MM.1S (cell line): ENCODE results near the gene COL6A2.

ENCODE experiments used
- DNase-seq: peaks from one replicate; pipeline ENCODE4 v3.0.0-alpha.2; 2015
- H2AFZ ChIP-seq: fragments of 300-600 bp; sonication (generic); 2 replicates; pipeline ENCODE4 v1.6.0; 2016; ENCODE audit warnings: antibody characterized with exemption, low read length
- H3F3A ChIP-seq: fragments of 300-600 bp; sonication (generic); 2 replicates; pipeline ENCODE4 v1.6.1; 2016; ENCODE audit warnings: mild to moderate bottlenecking, antibody characterized with exemption, low read length, moderate library complexity, mixed read lengths; ENCODE audit not compliant: insufficient read depth
- H3K27ac ChIP-seq: fragments of 300-600 bp; sonication (generic); 2 replicates; pipeline ENCODE4 v1.5.1; 2016; ENCODE audit warnings: mild to moderate bottlenecking, low read length
- H3K27me3 ChIP-seq: fragments of 300-600 bp; sonication (generic); replicated peaks from 2 replicates; pipeline ENCODE4 v1.6.0; 2016; ENCODE audit warnings: low read length; ENCODE audit not compliant: insufficient read depth
- H3K36me3 ChIP-seq: fragments of 300-600 bp; sonication (generic); replicated peaks from 2 replicates; pipeline ENCODE4 v1.6.1; 2016; ENCODE audit warnings: mild to moderate bottlenecking, low read length, mixed read lengths; ENCODE audit not compliant: insufficient read depth
- H3K4me1 ChIP-seq: fragments of 300-600 bp; sonication (generic); 2 replicates; pipeline ENCODE4 v1.6.1; 2016; ENCODE audit warnings: low read length, mixed read lengths
- H3K4me2 ChIP-seq: fragments of 300-600 bp; sonication (generic); 2 replicates; pipeline ENCODE4 v1.6.0; 2016; ENCODE audit warnings: low read depth, low read length
- H3K4me3 ChIP-seq: fragments of 300-600 bp; sonication (generic); 2 replicates; pipeline ENCODE4 v1.5.1; 2016; ENCODE audit warnings: low read length, mixed read lengths
- H3K79me2 ChIP-seq: fragments of 300-600 bp; sonication (generic); 2 replicates; pipeline ENCODE4 v1.6.1; 2016; ENCODE audit warnings: mixed run types, low read length, mixed read lengths
- H3K9ac ChIP-seq: fragments of 300-600 bp; sonication (generic); 2 replicates; pipeline ENCODE4 v1.6.1; 2016; ENCODE audit warnings: low read length, mixed read lengths
- H3K9me2 ChIP-seq: fragments of 300-600 bp; sonication (generic); replicated peaks from 2 replicates; pipeline ENCODE4 v1.6.1; 2016; ENCODE audit warnings: mild to moderate bottlenecking, low read length, mixed read lengths; ENCODE audit not compliant: insufficient read depth
- H3K9me3 ChIP-seq: fragments of 300-600 bp; sonication (generic); replicated peaks from 2 replicates; pipeline ENCODE4 v1.6.1; 2016; ENCODE audit warnings: mild to moderate bottlenecking, low read length, mixed read lengths; ENCODE audit not compliant: insufficient read depth
- H4K20me1 ChIP-seq: fragments of 300-600 bp; sonication (generic); 2 replicates; pipeline ENCODE4 v1.6.1; 2016; ENCODE audit warnings: mild to moderate bottlenecking, low read length, moderate library complexity, mixed read lengths; ENCODE audit not compliant: insufficient read depth
- EZH2 ChIP-seq: fragments of 300-600 bp; sonication (generic); optimal IDR thresholded peaks from 2 replicates; pipeline ENCODE3; 2017; ENCODE audit warnings: low read depth, mild to moderate bottlenecking, antibody characterized with exemption, low read length, mixed read lengths
- EZH2phosphoT487 ChIP-seq: fragments of 300-600 bp; sonication (generic); IDR thresholded peaks from 2 replicates; pipeline ENCODE4 v1.6.1; 2018; ENCODE audit warnings: antibody characterized with exemption, low read length
- TF ChIP-seq, protein P1 (sequence below): fragments of 300-600 bp; sonication (generic); IDR thresholded peaks from 2 replicates; pipeline ENCODE4 v1.5.1; 2016; ENCODE audit warnings: antibody characterized with exemption, low read length, mixed read lengths

COL6A2 gene

DNA sequence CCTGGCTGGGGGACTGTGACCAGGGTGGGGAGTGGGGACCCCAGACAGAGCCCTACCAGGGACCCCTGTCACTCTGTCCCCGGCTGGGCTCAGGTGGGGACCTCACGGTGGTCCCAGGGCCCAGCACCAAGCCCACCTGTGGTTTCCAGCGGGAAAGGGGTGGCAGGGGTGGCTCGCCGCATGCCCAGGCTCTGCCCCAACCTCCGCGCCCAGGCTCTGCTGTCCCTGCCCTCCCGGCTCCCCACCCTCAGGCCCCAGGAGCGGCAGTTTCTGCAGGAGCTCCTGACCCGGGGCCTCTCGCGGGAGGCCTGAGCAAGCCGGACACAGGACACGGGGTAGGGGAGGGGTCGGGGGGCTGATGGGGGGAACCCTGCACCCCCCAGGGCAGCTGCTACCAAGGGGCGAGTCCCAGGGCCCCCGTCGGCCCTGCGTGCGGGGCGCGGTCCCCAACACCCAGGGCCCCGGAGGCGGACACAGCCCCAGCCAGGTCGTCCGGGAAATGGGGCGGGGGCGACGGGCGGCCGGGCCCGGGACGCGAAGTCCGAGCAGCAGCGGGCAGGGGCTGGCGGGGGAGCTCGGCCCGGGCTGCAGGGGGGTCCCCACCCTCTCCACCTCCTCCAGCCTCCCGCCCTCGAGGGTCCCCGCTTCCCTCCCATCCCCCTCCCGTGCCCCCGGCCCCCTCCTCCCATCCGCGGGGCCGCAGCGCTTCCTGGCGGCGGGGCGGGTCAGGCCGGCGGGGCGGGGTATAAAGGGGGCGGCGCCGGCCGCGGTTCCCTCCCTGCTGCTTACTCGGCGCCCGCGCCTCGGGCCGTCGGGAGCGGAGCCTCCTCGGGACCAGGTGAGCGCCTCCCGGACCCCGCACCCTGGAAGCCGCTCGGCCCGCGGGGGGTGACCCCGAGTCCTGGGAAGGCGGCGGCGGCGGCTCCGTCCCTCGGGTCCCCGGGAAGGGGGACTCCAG lies at the start of gene COL6A2:
Gene COL6A2, plus strand, starts transcription at position 777 of the 958 bp plus-strand sequence.
- Histone ChIP-seq H3K9me2 (no peaks in the 10 kb centered on the region), H3K4me3 (no peak within 1 kb of the TSS)
- no peak for DNase-seq

DNA sequence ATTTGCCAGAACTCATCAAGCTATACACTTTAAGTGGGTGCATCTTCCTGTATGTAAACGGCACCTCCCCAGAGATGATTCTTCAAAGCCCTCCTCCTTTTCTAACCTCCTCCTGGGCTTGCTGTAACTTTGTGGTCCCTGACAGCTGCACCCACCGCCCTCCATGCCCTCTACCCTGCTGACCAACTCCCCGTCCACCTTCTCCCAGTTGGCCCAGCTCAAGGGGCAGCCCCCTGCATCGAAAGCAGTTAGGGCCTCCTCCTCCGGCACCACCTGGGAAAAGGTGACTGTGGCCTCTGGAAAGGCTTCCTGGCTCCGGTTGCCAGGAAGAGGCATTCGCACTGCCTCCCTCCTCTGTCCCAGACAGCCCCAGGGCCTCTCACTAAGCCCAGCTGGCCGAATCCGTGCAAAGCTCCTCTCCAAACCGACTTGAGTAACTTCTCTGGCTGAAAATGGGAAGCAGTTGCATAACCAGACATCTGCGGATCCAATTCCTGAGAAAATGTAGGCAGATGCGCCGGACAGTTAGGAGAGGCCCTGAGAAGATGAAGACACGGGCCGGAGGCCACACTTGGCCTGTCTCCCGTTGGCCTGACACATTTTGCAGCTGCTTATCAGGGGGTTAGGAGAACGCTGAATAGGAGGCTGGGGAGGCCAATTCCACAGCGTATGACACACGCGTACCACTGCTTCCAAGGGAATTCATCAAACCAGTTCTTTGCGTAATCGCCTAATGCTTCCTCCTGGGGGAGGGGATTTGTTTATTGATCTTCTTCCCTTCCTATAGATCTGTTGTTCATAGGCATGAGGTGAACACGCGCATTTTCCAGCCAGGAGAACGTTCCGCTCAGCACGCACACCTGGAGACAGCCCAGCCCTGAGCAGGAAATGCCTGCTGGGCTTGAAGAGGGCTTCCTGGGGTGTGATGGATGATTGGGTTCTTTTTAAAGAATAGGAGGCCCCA lies 48.7 kb upstream of the COL6A2 start:
- Histone ChIP-seq H3K9me2 (no peaks in the 10 kb centered on the region), H3K27me3 (peaks cover 96% of the 10 kb centered on the region), H3F3A (no peaks in the 10 kb centered on the region), H3K9ac (no peak overlapping the region), H3K79me2 (no peaks in the 10 kb centered on the region), H3K4me1 (no peaks in the 10 kb centered on the region), H3K36me3 (no peaks in the 10 kb centered on the region), H2AFZ (no peak overlapping the region), H3K27ac (no peak overlapping the region), H3K4me2 (no peak overlapping the region), H4K20me1 (no peaks in the 10 kb centered on the region), H3K4me3 (no peak overlapping the region), H3K9me3 (no peaks in the 10 kb centered on the region)
- no peak for DNase-seq
- TF ChIP-seq EZH2 (no peak), EZH2phosphoT487 (no peak)
- TF ChIP-seq, protein P1, sequence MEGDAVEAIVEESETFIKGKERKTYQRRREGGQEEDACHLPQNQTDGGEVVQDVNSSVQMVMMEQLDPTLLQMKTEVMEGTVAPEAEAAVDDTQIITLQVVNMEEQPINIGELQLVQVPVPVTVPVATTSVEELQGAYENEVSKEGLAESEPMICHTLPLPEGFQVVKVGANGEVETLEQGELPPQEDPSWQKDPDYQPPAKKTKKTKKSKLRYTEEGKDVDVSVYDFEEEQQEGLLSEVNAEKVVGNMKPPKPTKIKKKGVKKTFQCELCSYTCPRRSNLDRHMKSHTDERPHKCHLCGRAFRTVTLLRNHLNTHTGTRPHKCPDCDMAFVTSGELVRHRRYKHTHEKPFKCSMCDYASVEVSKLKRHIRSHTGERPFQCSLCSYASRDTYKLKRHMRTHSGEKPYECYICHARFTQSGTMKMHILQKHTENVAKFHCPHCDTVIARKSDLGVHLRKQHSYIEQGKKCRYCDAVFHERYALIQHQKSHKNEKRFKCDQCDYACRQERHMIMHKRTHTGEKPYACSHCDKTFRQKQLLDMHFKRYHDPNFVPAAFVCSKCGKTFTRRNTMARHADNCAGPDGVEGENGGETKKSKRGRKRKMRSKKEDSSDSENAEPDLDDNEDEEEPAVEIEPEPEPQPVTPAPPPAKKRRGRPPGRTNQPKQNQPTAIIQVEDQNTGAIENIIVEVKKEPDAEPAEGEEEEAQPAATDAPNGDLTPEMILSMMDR: no peak

More for the DNA sequence above, at the start of gene COL6A2:
- Histone ChIP-seq H3K9ac (no peak within 1 kb of the TSS), H3K4me2 (no peak within 1 kb of the TSS), H4K20me1 (no peaks in the 10 kb centered on the region), H3K79me2 (no peaks in the 10 kb centered on the region), H2AFZ (no peak within 1 kb of the TSS), H3K9me3 (no peaks in the 10 kb centered on the region), H3K4me1 (no peaks in the 10 kb centered on the region), H3K27ac (no peak within 1 kb of the TSS), H3F3A (no peaks in the 10 kb centered on the region), H3K27me3 (peaks cover 80% of the 10 kb centered on the region), H3K36me3 (no peaks in the 10 kb centered on the region)
- TF ChIP-seq EZH2phosphoT487: no peak
- no peak for TF ChIP-seq EZH2
- TF ChIP-seq, protein P1: no peak

DNA sequence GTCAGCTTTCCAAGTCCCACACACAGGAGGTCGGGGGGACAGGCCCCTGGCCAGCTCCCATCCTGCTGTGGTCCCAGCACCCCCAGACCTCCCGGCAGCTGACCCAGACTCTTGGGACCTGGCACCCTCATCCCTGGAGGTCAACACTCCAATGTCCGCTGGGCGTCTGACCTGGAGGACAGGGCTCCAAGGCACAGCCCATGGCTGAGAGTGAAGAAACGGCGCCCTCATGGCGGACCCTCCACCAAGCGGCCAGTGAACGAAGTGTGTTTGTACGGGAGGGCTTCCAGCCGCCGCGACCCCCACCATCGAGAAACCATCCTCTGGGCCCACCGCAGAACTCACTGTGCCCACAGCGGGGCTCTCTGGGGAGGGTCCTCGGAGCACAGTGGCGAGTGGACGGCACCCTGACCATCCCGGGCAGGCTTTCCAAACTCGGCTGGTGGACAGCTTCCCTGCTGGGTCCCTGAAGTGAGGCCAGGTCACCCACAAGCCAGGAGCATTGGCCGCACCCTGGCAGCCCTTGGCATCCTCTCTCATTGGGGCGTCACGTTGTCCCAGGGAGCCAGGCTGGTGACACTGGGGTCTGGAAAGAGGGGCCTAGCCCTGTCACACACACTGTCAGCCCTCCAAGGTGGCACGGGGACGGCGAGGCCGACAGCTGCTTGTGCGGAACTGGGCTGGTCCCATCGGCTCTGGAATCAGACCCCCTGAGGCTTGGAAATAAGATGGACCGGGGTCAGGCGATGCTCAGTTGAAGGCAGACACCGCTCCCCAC lies 47.8 kb upstream of the COL6A2 start:
- Histone ChIP-seq H3K4me2 (no peak overlapping the region), H3K9me3 (no peaks in the 10 kb centered on the region), H3F3A (no peaks in the 10 kb centered on the region), H3K9ac (no peak overlapping the region), H3K36me3 (no peaks in the 10 kb centered on the region), H3K4me1 (no peaks in the 10 kb centered on the region), H3K27ac (no peak overlapping the region), H3K79me2 (no peaks in the 10 kb centered on the region), H4K20me1 (no peaks in the 10 kb centered on the region), H2AFZ (no peak overlapping the region), H3K4me3 (no peak overlapping the region), H3K9me2 (no peaks in the 10 kb centered on the region), H3K27me3 (peaks cover 92% of the 10 kb centered on the region)
- DNase-seq: no peak
- TF ChIP-seq, protein P1: no peak
- no peak for TF ChIP-seq EZH2
